D721Med (cell line): ENCODE data around the gene CIITA.

ENCODE experiments used
- DNase-seq: peaks from one replicate; pipeline ENCODE4 v3.0.0; 2011; ENCODE audit warnings: low spot score; ENCODE audit not compliant: insufficient read length
- FAIRE-seq: peaks from 2 replicates; lab custom pipeline; 2011; peaks lifted over from hg19 to GRCh38; lab: Jason Lieb, UNC
- CTCF ChIP-seq: IDR thresholded peaks from 2 replicates; pipeline ENCODE4 v1.5.1; 2012; ENCODE audit warnings: mild to moderate bottlenecking, control low read depth; ENCODE audit not compliant: insufficient read depth; ENCODE audit errors: missing control alignments

The CIITA gene

GRCh38 chr16:10950393-10950792, 73.4 kb downstream of the CIITA start:
- FAIRE-seq (no peak), DNase-seq (no peak)
- no peak for TF ChIP-seq CTCF

- no peak for FAIRE-seq
- TF ChIP-seq CTCF: no peak
- no peak for DNase-seq
Measured at GRCh38 chr16:10951026-10951425, 74.0 kb downstream of the CIITA start.

- FAIRE-seq (no peak), DNase-seq (no peak)
- no peak for TF ChIP-seq CTCF
Measured at GRCh38 chr16:10954903-10955302, 77.9 kb downstream of the CIITA start.

GRCh38 chr16:10957771-10958482, 80.9 kb downstream of the CIITA start:
- DNase-seq (no peak), FAIRE-seq (no peak)
- TF ChIP-seq CTCF: no peak

GRCh38 chr16:10959161-10959560, 82.2 kb downstream of the CIITA start:
- DNase-seq (no peak), FAIRE-seq (no peak)
- no peak for TF ChIP-seq CTCF

GRCh38 chr16:10961231-10961630, 84.2 kb downstream of the CIITA start:
- no peak for DNase-seq

More at GRCh38 chr16:10961231-10961630, 84.2 kb downstream of the CIITA start:
- no peak for TF ChIP-seq CTCF
- no peak for FAIRE-seq
